Posterior cingulate gyrus (tissue), 11 donors: Measurements from ENCODE around the gene LILRB3.
"Not testable (repeated sequence)": the region's sequence is repeated elsewhere in the genome, so short reads cannot be mapped to it uniquely, and the experiment has no call there.

ENCODE experiments used
- DNase-seq, 10 donors: peaks; one replicate each; pipeline versions ENCODE4 v3.0.0 to v3.0.0-alpha.2; 2020 to 2021; ENCODE audit warnings: mixed read lengths in 3 of 10
- intact Hi-C: fragments of 100-400 bp; cut with DNase I; formaldehyde crosslinking; loops from one replicate; pipeline ENCODE4 v1.15.1; 2023

Gene LILRB3

DNA sequence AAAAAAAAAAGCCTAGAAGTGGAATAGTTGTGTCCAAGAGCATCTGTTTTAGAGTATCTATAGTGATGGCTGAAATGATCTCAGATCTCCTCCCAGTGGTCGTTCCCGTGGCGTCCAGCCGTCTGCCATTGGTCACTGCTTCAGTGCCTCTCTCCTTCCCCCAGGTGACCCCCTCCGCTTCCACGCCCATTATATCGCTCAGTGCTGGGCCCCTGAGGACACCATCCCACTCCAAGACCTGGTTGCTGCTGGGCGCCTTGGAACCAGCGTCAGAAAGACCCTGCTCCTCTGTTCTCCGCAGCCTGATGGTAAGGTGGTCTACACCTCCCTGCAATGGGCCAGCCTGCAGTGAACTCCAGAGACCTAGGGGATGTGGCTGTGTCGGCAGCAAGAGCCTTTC, 29.8 kb downstream of the LILRB3 start:
- intact Hi-C loops: no loop called here
- DNase-seq: peak in 1 of 10 donors; percentile 53

DNA sequence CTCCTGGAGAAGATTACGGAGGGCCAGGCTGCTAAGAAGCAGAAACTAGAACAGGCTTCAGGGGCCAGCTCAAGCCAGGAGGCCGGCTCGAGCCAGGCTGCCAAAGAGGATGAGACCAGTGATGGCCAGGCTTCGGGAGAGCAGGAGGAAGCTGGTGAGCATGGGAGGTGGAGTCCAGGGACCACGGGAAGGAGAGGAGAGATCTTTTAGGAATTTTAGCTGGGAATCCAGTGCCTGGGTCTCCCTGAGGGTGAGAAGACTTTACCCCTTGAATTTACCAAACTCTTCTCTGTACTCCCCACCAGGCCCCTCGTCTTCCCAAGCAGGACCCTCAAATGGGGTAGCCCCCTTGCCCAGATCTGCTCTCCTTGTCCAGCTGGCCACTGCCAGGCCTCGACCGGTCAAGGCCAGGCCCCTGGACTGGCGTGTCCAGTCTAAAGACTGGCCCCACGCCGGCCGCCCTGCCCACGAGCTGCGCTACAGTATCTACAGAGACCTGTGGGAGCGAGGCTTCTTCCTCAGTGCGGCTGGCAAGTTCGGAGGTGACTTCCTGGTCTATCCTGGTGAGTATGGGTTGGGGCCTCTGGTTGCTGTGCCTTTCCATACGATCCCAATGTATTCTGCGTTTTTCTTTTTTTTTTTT, 30.9 kb downstream of the LILRB3 start:
- intact Hi-C loops: no loop called here
- peak in 1 of 10 donors; percentile 59 for DNase-seq

DNA sequence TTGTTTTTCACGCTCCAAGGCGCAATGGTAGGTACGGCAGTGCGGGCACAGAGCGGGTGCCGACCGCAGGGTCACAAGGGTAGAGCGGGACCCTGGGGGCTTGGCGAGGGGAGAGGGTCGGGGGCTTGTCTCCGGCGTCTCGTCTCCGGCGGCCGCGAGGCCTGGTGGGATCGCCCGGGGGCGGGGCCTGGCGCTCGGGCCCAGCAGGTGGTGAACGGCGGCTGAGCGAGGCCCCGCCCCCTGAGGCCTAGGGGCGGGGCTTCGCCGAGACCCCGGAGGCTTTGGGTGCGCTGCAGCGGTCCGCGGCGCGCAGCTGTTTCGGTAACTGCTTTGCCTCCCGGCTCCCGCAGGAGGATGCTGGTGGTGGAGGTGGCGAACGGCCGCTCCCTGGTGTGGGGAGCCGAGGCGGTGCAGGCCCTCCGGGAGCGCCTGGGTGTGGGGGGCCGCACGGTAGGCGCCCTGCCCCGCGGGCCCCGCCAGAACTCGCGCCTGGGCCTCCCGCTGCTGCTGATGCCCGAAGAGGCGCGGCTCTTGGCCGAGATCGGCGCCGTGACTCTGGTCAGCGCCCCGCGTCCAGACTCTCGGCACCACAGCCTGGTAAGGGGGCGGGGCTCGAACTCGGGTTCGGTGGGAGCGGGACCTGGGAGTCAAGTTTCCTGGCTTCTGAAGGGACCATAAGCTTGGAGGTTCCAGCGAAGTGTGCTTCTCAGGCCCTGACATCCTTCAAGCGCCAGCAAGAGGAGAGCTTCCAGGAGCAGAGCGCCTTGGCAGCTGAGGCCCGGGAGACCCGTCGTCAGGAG, 31.6 kb downstream of the LILRB3 start, which contains the start of gene TSEN34:
TSS of gene TSEN34 (plus strand) at position 298 of the 800 bp plus-strand sequence. CDS start at position 355, 57 bp downstream.
- peak; percentile 69 to 98 (median 80) for DNase-seq
- intact Hi-C loops: no loop called here

DNA sequence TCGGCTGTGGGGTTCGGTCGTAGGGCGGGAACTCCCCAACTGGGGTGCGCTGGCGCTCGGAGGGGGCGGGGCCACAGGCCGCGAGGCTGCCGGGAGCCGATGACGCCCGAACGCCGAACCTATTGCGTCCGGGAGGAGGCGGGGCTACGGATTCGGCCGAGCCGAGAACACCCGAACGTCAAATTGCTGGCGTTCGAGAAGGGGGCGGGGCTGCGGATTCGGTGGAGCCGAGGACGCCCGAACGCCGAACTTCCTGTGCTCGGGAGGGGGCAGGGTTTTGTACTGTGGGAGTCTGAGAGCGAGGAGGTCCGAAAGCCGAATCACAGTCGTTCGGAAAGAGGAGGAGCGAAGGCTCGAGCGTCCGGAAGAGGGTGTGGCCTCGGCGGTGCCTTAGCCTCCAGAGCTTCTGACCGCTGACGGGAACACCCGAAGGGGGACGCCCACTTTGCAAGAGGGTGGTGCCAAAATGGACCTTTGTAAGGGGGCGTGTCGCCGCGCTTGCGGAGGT, 32.2 kb downstream of the LILRB3 start:
- peak; percentile 99 to 100 (median 100) for DNase-seq
- intact Hi-C loops: no loop called here

DNA sequence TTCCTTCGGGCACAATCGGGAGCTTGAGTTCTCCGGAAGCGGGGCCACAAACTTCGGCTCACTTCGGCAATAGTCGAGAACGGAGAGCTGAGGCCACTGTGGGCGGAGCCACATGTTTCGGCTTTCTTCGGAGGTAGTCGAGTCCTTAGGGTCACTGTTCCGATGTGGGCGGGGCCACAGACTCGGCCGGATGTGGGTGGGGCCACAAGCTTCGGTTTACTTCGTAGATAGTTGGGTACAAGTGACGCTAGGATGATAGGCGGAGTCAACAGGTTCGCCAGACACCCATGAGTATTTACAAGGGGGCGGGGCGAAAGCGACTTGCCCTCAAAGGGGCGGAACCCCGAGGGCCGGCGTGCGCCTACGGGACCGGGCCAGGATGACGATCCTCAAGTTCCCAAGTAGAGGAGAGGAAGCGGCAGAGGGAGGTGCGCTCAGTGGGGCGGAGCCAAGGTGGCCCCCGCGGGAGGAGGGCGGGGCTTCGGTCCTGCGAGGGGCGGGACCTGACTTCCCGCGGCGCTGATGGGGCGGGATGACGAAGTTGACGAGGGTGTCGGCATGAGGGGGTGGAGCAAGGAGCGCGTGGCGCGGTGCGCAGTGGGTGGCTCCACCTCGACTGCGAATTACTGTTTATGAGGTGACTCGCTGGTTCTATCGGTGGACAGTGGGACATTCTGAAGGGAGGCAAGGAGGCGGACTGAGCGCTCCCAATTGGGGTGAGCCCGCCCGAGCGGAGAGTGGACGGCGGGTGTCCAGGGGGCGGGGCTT, 32.9 kb downstream of the LILRB3 start:
- peak; percentile 99 to 100 (median 100) for DNase-seq
- intact Hi-C loops: loop anchor here (5.0 kb wide), 1 partner anchor 42 kb away; no protein-coding TSS in a partner anchor

DNA sequence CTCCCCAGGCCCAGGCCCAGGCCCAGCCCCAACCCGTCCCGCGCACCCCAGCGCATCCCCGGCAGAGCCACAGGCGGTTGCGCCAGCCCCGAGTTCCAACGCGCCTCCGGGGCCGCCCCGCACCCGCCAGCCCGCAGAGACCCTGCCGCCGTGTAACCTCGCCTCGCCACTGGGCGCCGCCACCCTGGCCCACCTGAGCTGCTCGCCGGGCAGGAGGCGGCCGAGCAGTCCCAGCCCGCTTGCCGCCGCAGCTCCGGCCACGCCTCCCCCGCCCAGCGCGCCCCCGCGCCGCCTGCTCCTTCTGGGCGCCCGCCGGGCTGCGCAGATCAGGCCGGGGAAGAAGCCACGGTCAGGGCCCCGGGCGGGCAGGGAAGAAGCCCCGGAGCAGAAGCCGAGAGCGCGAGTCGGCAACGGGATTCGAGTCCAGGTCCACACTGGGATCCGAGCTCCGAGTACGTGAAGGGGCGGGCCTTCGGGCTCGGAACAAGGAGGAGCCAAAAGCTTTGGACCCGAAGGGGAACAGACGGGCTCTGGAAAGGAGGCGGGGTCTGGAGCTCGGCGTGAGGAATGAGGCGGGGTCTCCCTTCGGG, 33.6 kb downstream of the LILRB3 start, which contains the start of gene MBOAT7:
TSS of gene MBOAT7 (minus strand) at position 436 of the 590 bp plus-strand sequence. CDS start 1,072 bp downstream, outside the sequence.
- DNase-seq: peak in 1 of 10 donors; percentile 34
- intact Hi-C loops: loop anchor here (5.0 kb wide), 1 partner anchor 43 kb away; no protein-coding TSS in a partner anchor

DNA sequence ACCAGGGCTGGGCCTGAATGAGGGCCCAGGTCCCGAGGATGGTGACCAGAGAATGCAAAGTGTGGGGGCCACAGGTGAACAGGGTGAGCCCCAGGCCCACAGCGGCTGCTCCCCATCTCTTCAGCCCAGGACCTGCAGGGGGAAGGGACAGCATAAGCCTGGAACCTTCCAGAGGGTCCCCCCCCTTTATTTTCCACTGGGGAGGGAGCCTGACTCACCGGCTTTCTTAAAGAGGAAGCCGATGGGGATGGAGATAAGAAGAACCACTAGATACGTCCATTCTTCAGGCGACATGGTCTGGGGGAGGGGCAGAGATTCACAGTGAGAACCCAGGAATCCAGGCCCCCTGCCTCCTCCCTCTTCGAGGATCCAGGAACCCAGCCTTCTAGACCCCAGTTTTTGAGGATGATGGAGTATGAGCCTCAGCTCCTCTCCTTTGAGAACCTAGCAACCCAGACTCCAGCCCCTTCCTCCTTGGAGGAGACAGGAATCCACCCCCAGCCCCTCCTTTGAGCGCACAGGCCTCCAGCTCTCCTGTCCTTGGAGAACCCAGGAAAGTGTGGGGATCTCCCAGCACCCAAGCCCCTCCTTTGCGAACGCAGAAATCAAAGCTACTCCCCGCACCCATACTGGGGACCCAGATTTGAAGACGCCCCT, 34.5 kb downstream of the LILRB3 start:
- intact Hi-C loops: loop anchor here (5.0 kb wide), 1 partner anchor 44 kb away; no protein-coding TSS in a partner anchor
- peak in 2 of 10 donors; percentile 59 to 72 for DNase-seq

DNA sequence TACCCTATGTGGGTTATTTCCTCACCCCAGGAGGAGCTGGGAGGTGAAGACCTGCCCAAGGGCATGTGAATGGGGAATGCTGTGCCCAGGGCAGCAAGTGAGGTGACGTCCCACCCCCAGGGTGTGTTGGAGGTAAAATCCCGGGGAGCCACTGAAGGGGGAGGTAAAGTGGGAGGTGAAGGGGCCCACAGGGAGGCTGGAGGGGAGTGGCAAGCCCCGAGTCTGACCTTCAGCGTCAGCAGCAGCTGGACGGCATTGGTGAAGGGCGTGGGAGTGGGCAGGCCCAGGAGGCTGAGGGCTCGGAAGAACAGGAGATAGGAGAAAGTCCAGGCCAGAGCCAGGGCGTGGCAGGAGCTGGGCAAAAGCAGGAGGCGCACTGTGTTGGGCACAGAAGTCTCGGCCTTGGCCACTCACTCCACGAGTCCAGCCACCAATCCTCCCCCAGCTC, 35.8 kb downstream of the LILRB3 start:
- DNase-seq: peak in 2 of 10 donors; percentile 61 to 72

DNA sequence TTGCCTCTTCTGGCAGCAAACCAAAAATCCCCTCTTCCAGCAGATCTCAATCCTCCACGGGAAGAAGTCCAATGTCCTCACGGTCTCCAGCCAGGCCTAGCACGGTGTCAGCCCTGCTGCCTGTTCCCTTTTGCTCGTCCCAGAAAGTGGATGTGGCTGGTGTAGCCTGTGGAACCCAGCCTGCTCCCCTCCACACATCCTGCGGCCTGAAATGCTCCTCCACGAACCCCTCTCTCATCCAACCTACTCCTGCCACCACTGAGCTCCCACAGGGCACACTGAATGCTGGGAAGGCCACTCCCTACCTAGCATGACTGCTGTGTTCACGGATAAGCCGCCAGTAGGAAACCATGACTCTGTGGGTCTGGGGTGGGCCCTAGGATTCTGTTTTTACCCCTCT, 36.5 kb downstream of the LILRB3 start:
- DNase-seq: peak in 2 of 10 donors; percentile 39 to 47
- intact Hi-C loops: loop anchor here (5.0 kb wide), 1 partner anchor 46 kb away; no protein-coding TSS in a partner anchor

More for the DNA sequence above, 35.8 kb downstream of the LILRB3 start:
- intact Hi-C loops: loop anchor here (5.0 kb wide), 1 partner anchor 45 kb away; no protein-coding TSS in a partner anchor

DNA sequence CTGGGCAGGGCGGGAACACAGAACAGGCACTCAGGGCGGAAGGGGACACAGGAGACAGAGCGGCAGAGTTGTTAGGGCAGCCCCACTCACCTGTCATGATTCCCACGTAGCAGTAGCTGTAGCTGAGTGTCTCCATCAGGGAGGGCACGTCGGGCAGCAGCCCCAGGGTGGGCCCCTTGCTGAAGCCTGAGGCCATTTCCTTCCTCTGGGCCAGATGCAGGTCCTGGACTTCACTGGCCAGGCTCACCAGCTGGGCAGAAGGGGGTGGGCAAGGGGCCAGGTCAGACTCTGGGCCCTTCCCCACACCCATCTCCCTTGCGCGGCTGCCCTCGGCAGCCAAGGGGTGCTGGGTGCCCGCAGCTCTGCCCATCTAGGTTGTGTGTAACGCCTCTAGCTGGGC, 39.4 kb downstream of the LILRB3 start:
- intact Hi-C loops: no loop called here
- peak in 2 of 10 donors; percentile 62 to 73 for DNase-seq

DNA sequence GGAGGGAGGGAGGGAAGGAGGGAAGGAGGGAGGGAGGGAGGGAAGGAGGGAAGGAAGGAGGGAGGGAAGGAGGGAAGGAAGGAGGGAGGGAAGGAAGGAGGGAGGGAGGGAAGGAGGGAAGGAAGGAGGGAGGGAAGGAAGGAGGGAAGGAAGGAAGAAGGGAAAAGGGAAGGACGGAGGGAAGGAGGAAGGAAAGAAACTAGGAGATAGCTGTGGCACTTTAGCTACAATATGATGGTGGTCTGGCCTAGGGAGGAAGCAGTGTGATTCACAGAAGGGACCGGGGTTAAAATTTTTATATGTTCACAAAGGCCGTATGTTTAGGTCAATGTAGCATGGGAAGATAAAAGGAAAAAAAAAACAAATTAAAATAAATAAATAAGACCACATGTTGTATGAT, 40.9 kb downstream of the LILRB3 start:
- DNase-seq, intact Hi-C loops: not testable (repeated sequence)

DNA sequence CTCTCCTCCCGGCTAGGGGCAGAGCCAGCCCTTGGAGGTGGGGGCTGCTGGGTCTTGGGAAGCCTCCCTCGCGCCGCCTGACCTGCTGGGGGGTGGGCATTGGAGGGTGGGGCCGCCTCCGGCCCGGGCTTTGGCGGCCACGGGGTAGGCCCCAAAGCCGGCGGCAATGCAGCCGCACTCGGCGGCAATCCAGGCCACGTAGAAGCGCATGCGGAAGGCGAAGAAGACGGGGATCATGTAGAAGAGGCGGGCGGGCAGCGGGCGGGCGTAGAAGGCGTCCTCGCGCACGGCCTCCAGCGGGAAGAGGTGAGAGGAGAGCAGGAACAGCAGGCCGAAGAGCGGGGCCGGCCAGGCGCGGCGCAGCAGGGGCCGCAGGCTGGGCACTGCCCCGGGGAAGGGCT, 42.1 kb downstream of the LILRB3 start:
- intact Hi-C loops: no loop called here
- peak in 1 of 10 donors; percentile 73 for DNase-seq

DNA sequence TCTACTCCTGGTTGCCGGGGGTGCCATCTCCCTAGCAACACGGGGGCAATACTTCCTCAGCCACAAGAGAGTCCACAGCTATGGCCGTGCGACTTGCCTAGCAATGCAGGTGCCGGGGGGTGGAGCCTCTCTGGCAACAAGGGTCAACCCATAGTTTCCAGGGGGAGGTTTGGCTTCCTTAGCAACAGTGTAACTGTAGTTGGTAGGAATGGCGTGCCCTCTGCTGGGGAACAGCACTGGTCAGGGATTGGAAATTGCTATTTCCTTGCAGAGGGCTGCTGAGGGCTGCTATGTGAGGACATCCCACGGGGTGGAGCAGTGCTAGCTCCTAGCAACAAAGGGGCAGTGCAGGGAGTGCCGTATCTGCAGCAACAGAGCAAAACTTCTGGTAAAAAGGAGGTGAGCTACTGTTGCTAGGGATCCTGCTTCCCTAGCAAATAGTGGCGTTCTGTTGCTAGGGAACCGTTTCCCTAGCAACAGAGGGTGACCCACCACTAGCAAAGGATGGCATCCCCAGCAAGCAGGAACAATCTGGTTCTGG, 42.8 kb downstream of the LILRB3 start:
- DNase-seq: peak in 9 of 10 donors; percentile 39 to 95 (median 64)
- intact Hi-C loops: no loop called here

DNA sequence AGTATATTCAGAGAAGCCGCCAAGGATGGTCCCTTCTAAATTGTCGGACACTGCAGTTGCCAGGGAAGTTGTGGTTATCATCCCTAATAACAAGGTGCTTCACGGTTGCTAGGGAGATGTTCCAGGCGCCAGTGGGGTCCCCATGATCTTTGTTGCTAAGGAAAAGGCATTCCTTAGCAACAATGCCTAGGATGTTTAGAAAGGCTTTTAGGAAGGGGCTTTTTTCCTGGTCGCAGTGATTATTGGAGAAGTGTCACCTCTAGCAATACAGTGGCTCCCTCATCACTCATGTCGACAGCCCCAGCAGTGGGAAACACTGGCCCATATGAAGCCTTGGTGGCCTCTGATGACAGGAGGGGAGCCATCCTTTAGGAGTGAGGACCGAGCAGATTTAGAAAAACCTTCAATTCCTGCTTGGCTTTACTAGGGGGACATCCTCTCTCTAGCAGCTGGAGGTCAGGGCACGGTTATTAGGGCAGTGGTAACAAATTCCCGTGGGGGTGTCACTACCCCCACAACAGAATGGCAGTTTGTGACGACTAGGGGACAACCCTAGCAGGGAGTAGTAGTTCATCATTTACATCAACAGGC, 43.5 kb downstream of the LILRB3 start:
- no peak for DNase-seq
- intact Hi-C loops: no loop called here

DNA sequence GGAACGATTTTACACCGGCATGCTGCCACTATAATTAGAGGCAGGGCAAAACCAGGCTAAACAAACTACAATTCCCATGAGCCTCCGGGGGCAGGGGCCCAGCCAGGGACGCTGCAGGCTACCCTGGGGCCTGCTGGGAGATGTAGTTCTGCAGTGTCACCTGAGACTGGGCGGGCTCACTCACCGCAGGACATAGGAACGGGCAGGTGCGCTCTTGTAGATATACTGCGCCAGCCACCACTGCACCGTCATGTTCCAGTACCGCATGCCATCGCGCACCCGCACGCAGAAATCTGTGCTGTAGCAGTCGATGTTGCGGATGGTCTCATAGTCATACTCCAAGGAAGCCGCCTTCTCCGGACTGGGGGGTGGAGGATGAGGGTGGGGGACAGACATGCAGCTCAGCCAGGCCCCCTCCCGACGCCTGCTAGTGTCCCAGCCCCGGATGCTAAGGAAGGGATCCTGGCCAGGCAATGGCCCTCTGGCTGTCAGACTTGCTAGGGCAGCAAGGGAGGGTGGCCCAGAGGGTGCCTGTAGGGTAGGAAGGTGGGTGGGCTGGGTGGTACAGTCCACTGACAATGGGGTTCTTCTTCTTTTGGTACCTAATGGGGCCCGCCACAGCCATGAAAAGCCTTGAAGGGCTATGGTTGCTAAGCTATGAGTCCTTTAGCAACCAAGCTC, 44.1 kb downstream of the LILRB3 start:
- intact Hi-C loops: no loop called here
- peak in 8 of 10 donors; percentile 38 to 94 (median 59) for DNase-seq

DNA sequence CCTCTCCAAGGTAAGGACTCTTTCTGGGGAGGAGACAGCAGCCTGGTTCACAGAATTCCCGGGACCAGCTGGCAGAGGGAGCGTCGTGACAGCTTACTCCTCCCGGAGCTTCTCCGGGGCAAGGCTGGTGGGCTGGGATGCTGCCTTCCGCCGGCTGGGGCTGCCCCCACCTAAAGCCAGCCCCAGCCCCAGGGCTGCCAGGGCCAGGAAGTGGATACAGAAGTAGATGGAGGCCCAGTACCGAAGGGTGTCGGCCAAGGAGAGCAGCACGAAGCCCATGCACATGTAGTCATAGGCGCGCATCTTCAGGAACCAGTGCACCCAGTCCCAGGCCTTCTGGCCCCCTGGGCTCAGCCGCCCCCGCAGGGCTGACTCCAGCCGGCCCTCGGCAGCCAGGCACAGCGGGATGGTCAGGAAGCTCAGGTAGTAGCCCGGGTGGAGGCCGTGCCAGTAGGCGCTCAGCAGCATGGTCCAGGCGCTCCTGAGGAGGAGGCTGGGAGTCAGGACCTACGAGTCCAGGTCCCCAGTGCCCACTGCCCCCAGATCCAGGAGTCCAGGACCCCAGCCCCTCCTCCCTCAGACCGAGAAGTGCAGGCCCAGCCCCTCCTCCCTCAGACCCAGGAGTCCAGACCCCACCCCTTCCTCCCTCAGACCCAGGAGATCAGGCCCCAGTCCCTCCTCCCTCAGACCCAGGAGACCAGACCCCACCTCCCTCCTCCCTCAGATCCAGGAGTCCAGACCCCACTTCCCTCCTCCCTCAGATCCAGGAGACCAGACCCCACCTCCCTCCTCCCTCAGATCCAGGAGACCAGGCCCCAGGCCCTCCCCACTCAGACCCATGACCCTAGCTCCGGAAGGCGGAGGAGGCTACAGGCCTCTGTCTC, 48.6 kb downstream of the LILRB3 start:
- intact Hi-C loops: no loop called here
- DNase-seq: peak in 1 of 10 donors; percentile 62

DNA sequence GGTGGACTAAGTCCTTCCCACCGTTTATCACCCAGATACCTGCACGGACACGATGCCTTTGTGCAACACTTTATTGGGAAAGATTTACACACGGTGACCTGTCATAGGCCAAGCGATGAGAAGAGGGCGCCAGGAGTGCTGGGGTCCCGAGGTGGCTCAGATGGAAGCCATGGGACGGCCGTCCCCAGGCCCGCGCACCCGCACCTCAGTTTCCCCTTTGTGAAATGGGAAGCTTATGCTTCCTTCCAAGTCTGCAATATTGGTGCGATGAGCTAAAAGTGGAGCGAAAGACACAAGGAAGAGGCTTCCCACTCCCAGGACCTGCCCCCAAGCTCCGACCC, 49.5 kb downstream of the LILRB3 start:
- DNase-seq: peak in 1 of 10 donors; percentile 7
- intact Hi-C loops: no loop called here
